BLaER1 (cell line): Measurements from ENCODE around the gene CARD6.

Source experiments
- H3K27ac ChIP-seq: shearing (Covaris generic); formaldehyde crosslinking; 2 replicates; pipeline ENCODE4 v1.8.1; 2022
- H3K27me3 ChIP-seq: shearing (Covaris generic); formaldehyde crosslinking; 2 replicates; pipeline ENCODE4 v1.8.1; 2022
- H3K36me3 ChIP-seq: shearing (Covaris generic); formaldehyde crosslinking; 2 replicates; pipeline ENCODE4 v1.8.1; 2022
- H3K4me1 ChIP-seq: shearing (Covaris generic); formaldehyde crosslinking; 2 replicates; pipeline ENCODE4 v1.8.1; 2022
- H3K4me2 ChIP-seq: shearing (Covaris generic); formaldehyde crosslinking; 2 replicates; pipeline ENCODE4 v1.8.1; 2022
- H3K4me3 ChIP-seq: shearing (Covaris generic); formaldehyde crosslinking; 2 replicates; pipeline ENCODE4 v1.8.1; 2022
- H3K9ac ChIP-seq: shearing (Covaris generic); formaldehyde crosslinking; 2 replicates; pipeline ENCODE4 v1.8.1; 2022
- H3K9me3 ChIP-seq: shearing (Covaris generic); formaldehyde crosslinking; 2 replicates; pipeline ENCODE4 v1.8.1; 2022
- H4K20me1 ChIP-seq: shearing (Covaris generic); formaldehyde crosslinking; 2 replicates; pipeline ENCODE4 v1.8.1; 2022
- Cebpa-rat ChIP-seq: shearing (Covaris generic); IDR thresholded peaks from 2 replicates; pipeline ENCODE4 v1.8.1; 2022

CARD6 gene

GRCh38 chr5:40828690-40829661, 12.2 kb upstream of the CARD6 start:
- Histone ChIP-seq H3K4me2 (no peak overlapping the region), H3K27me3 (no peaks in the 10 kb centered on the region), H3K4me3 (no peak overlapping the region), H4K20me1 (peaks cover 100% of the 10 kb centered on the region), H3K9me3 (no peaks in the 10 kb centered on the region), H3K36me3 (peaks cover 88% of the 10 kb centered on the region), H3K9ac (no peak overlapping the region), H3K4me1 (peaks cover 24% of the 10 kb centered on the region), H3K27ac (no peak overlapping the region)
- no peak for TF ChIP-seq Cebpa-rat

GRCh38 chr5:40829748-40830533, 11.2 kb upstream of the CARD6 start:
- Histone ChIP-seq H4K20me1 (peaks cover 92% of the 10 kb centered on the region), H3K36me3 (peaks cover 93% of the 10 kb centered on the region), H3K9me3 (no peaks in the 10 kb centered on the region), H3K9ac (no peak overlapping the region), H3K27ac (no peak overlapping the region), H3K4me3 (no peak overlapping the region), H3K27me3 (no peaks in the 10 kb centered on the region), H3K4me2 (no peak overlapping the region), H3K4me1 (peaks cover 25% of the 10 kb centered on the region)
- no peak for TF ChIP-seq Cebpa-rat

GRCh38 chr5:40831346-40832210, 9.6 kb upstream of the CARD6 start:
- Histone ChIP-seq H3K36me3 (peaks cover 78% of the 10 kb centered on the region), H3K27ac (no peak overlapping the region), H3K9me3 (no peaks in the 10 kb centered on the region), H3K4me2 (peak overlapping the region; percentile 93; the same call in 1 of the 2 replicates), H4K20me1 (peaks cover 76% of the 10 kb centered on the region), H3K4me3 (peak overlapping the region; percentile 96; the same call in 1 of the 2 replicates), H3K4me1 (peaks cover 32% of the 10 kb centered on the region), H3K27me3 (no peaks in the 10 kb centered on the region), H3K9ac (no peak overlapping the region)
- TF ChIP-seq Cebpa-rat, result no peak

- peaks cover 68% of the 10 kb centered on the region for H4K20me1 ChIP-seq
- H3K27me3 ChIP-seq, result no peaks in the 10 kb centered on the region
- H3K4me2 ChIP-seq, result peak overlapping the region; percentile 93
- H3K27ac ChIP-seq, result no peak overlapping the region
- no peak overlapping the region for H3K9ac ChIP-seq
- peak overlapping the region; percentile 96; the same call in 1 of the 2 replicates for H3K4me3 ChIP-seq
- H3K36me3 ChIP-seq, result peaks cover 71% of the 10 kb centered on the region
- H3K4me1 ChIP-seq, result peaks cover 32% of the 10 kb centered on the region
- no peaks in the 10 kb centered on the region for H3K9me3 ChIP-seq
- TF ChIP-seq Cebpa-rat, result no peak
Observed at GRCh38 chr5:40832345-40832744, 8.8 kb upstream of the CARD6 start.

- H4K20me1 ChIP-seq, result peaks cover 54% of the 10 kb centered on the region
- no peaks in the 10 kb centered on the region for H3K27me3 ChIP-seq
- H3K4me2 ChIP-seq, result peak overlapping the region; percentile 93
- H3K4me3 ChIP-seq, result peak overlapping the region; percentile 96
- peaks cover 32% of the 10 kb centered on the region for H3K4me1 ChIP-seq
- H3K9me3 ChIP-seq, result no peaks in the 10 kb centered on the region
- no peak for TF ChIP-seq Cebpa-rat
- peak overlapping the region; percentile 99 for H3K27ac ChIP-seq
- H3K36me3 ChIP-seq, result peaks cover 57% of the 10 kb centered on the region
- peak overlapping the region; percentile 99 for H3K9ac ChIP-seq
Observed at GRCh38 chr5:40833712-40834229, 7.4 kb upstream of the CARD6 start.

- TF ChIP-seq Cebpa-rat, result no peak
- H4K20me1 ChIP-seq, result peaks cover 48% of the 10 kb centered on the region
Observed at GRCh38 chr5:40834391-40834848, 6.7 kb upstream of the CARD6 start.

DNA sequence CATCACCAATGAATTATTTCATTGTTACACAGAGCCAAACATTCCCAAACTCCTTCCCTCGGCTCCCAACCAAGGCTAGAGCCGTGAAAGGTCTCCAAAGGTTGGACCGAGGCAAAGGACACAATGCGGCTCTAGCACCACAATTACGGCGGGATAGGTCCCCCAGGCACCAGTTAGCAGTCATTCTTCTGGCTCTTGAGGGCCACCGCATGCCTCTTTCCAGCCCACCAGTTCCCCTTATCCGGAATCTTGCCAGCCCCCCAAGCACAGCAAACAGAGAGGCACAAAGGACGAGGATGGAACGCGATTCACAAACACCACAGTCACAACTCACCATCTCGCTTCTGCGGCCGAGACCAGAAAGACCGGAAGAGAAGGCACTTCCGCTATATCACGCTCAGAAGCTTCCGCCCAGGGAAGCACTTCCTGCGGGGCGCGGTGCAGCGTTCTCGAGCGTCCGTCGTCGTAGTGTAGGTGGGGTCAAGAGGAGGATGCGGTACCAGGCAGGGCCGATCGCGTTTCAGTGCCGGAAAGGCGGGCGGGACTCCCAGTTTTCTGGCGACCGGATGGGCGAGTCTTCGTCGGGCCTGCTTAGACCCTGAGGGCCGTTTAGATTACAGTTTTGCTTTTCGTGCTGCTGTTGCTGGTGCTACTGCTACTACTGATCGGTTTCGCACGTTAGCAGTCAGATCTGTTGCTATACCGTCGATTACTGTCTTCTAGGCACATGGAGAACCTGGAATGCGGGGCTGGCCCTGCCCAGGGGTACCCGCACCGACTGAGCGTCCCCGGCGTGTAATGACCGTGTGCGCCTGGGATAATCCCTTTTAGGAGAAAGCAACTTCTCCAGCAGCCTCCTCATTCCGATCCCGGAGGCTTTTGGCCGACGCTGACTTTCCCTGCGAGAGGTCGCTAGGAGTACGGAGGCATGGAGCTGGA, 6.0 kb upstream of the CARD6 start, which contains the start of gene RPL37:
Gene RPL37, minus strand, starts transcription at position 374 of the 939 bp plus-strand sequence. Its CDS starts 37 bp downstream, at position 337.
- H3K27ac ChIP-seq, result peak within 1 kb of the TSS; percentile 99
- no peaks in the 10 kb centered on the region for H3K27me3 ChIP-seq
- no peaks in the 10 kb centered on the region for H3K9me3 ChIP-seq
- H3K36me3 ChIP-seq, result peaks cover 43% of the 10 kb centered on the region
- peak within 1 kb of the TSS; percentile 99 for H3K9ac ChIP-seq
- no peak for TF ChIP-seq Cebpa-rat
- peaks cover 32% of the 10 kb centered on the region for H3K4me1 ChIP-seq
- peaks cover 41% of the 10 kb centered on the region for H4K20me1 ChIP-seq
- H3K4me2 ChIP-seq, result peak within 1 kb of the TSS; percentile 93
- H3K4me3 ChIP-seq, result peak within 1 kb of the TSS; percentile 96

More at GRCh38 chr5:40834391-40834848, 6.7 kb upstream of the CARD6 start:
- Histone ChIP-seq H3K4me2 (peak overlapping the region; percentile 93), H3K9me3 (no peaks in the 10 kb centered on the region), H3K4me3 (peak overlapping the region; percentile 96), H3K36me3 (peaks cover 50% of the 10 kb centered on the region), H3K27ac (peak overlapping the region; percentile 99), H3K9ac (peak overlapping the region; percentile 99), H3K4me1 (peaks cover 32% of the 10 kb centered on the region), H3K27me3 (no peaks in the 10 kb centered on the region)

GRCh38 chr5:40838086-40838485, 3.1 kb upstream of the CARD6 start:
- Histone ChIP-seq H3K27ac (no peak overlapping the region), H3K36me3 (peaks cover 13% of the 10 kb centered on the region), H3K4me3 (no peak overlapping the region), H3K9ac (no peak overlapping the region), H3K27me3 (peaks cover 9% of the 10 kb centered on the region; the same call in 1 of the 2 replicates), H3K4me2 (no peak overlapping the region), H3K4me1 (peaks cover 17% of the 10 kb centered on the region), H4K20me1 (peaks cover 11% of the 10 kb centered on the region), H3K9me3 (no peaks in the 10 kb centered on the region)
- TF ChIP-seq Cebpa-rat, result no peak
